GM12878 (cell line): ENCODE measurements around the gene OR13C8. TPM values are rescaled to one million over a fixed set of nuclear protein-coding genes. Genes with fewer than 3 reads are reported as not detected.

Source experiments
- ATAC-seq: fragments of 200-7000 bp; cut with Tn5 transposase; 3 replicates; pipeline ENCODE4 v1.9.1; 2020; ENCODE audit warnings: mild to moderate bottlenecking, moderate library complexity
- BruUV-seq: library from RNA; stranded (reverse); fragments of 400-500 nt; replicated peaks from 2 replicates; lab custom pipeline; 2021; lab: Mats Ljungman, UMichigan
- CTCF ChIA-PET: fragments of 300-600 bp; sonication (Branson Sonifier 250); formaldehyde crosslinking; extraction: SDS; loops from one replicate; lab custom pipeline; 2021; ENCODE audit warnings: inconsistent platforms; lab: Yijun Ruan, JAX
- POLR2A ChIA-PET: fragments of 350-600 bp; formaldehyde crosslinking; extraction: SDS; loops from one replicate; lab custom pipeline; 2021; ENCODE audit warnings: inconsistent platforms; lab: Charles Lee
- RAD21 ChIA-PET: fragments of 300-600 bp; sonication (Branson Sonifier 250); formaldehyde crosslinking; loops from one replicate; lab custom pipeline; 2023; ENCODE audit warnings: antibody characterized with exemption; ENCODE audit not compliant: unreplicated experiment; lab: Charles Lee
- SMC1A ChIA-PET: fragments of 300-600 bp; sonication (Branson Sonifier 250); formaldehyde crosslinking; loops from one replicate; lab custom pipeline; 2023; ENCODE audit not compliant: unreplicated experiment, uncharacterized antibody; lab: Charles Lee
- DNase-seq: peaks from one replicate; pipeline ENCODE4 v3.0.0-alpha.2; 2011; ENCODE audit warnings: low read depth, low spot score
- FAIRE-seq: peaks from 3 replicates; lab custom pipeline; 2011; peaks lifted over from hg19 to GRCh38; lab: Jason Lieb, UNC
- H2AFZ ChIP-seq: 2 replicates; pipeline ENCODE4 v1.6.0; 2011; ENCODE audit warnings: low read depth, low read length, control low read depth; ENCODE audit not compliant: control insufficient read depth
- H3K27ac ChIP-seq: 2 replicates; pipeline ENCODE4 v1.5.1; 2011; ENCODE audit warnings: control low read depth; ENCODE audit not compliant: control insufficient read depth, insufficient read depth
- H3K27me3 ChIP-seq, 2 experiments: replicated peaks in 1 of 2; 2 replicates each; pipeline versions ENCODE4 v1.6.0 to v1.6.1; 2011; ENCODE audit warnings: low read length in 1 of 2; ENCODE audit not compliant: control insufficient read depth in 2 of 2, insufficient read depth in 2 of 2
- H3K36me3 ChIP-seq, 2 experiments: 2 replicates each; pipeline ENCODE4 v1.5.1; 2011; ENCODE audit warnings: low read length in 1 of 2; ENCODE audit not compliant: control insufficient read depth in 2 of 2, insufficient read depth in 2 of 2
- H3K4me1 ChIP-seq: 2 replicates; pipeline ENCODE4 v1.6.1; 2011; ENCODE audit warnings: mild to moderate bottlenecking, low read length, moderate library complexity, mixed read lengths; ENCODE audit not compliant: control insufficient read depth, insufficient read depth
- H3K4me2 ChIP-seq: 2 replicates; pipeline ENCODE4 v1.6.0; 2011; ENCODE audit warnings: control low read depth; ENCODE audit not compliant: control insufficient read depth, insufficient read depth
- H3K4me3 ChIP-seq: fragments of 200-600 bp; sonication (generic); 2 replicates; pipeline ENCODE4 v1.5.1; 2016
- H3K79me2 ChIP-seq: 2 replicates; pipeline ENCODE4 v1.6.0; 2011; ENCODE audit warnings: low read length; ENCODE audit not compliant: control insufficient read depth, insufficient read depth
- H3K9ac ChIP-seq: 2 replicates; pipeline ENCODE4 v1.8.0; 2011; ENCODE audit warnings: low read length, control low read depth, mixed read lengths; ENCODE audit not compliant: control insufficient read depth, insufficient read depth
- H3K9me3 ChIP-seq: replicated peaks from 3 replicates; pipeline ENCODE4 v1.5.1; 2011; ENCODE audit warnings: mild to moderate bottlenecking, low read length; ENCODE audit not compliant: control insufficient read depth, insufficient read depth
- H4K20me1 ChIP-seq: 2 replicates; pipeline ENCODE4 v1.6.0; 2011; ENCODE audit not compliant: control insufficient read depth, insufficient read depth
- ASH2L ChIP-seq: fragments of 300-600, 200-600 bp; sonication (generic); IDR thresholded peaks from 2 replicates; pipeline ENCODE4 v1.6.1; 2017; ENCODE audit warnings: low read depth, mild to moderate bottlenecking, borderline replicate concordance
- BCLAF1 ChIP-seq: fragments of 450-650 bp; IDR thresholded peaks from 2 replicates; pipeline ENCODE4 v1.6.1; 2017; ENCODE audit warnings: antibody characterized with exemption, mild to moderate bottlenecking, moderate library complexity
- E4F1 ChIP-seq: fragments of 450-650 bp; IDR thresholded peaks from 2 replicates; pipeline ENCODE4 v1.6.1; 2018; ENCODE audit warnings: borderline replicate concordance, mild to moderate bottlenecking; ENCODE audit not compliant: partially characterized antibody
- EP300 ChIP-seq, 2 experiments: fragments of 150-350 bp in 1 of 2; IDR thresholded peaks; 2 replicates each; pipeline ENCODE4 v1.6.1; 2011 to 2012; ENCODE audit warnings: low read depth in 2 of 2, low read length in 2 of 2, borderline replicate concordance in 1 of 2, improper control_type of control experiment in 1 of 2, inconsistent platforms in 1 of 2; ENCODE audit not compliant: control insufficient read depth in 1 of 2
- HSF1 ChIP-seq: fragments of 150-350 bp; IDR thresholded peaks from 2 replicates; pipeline ENCODE4 v1.6.1; 2014; ENCODE audit warnings: mild to moderate bottlenecking, low read depth, low read length
- IKZF1 ChIP-seq: fragments of 450-650 bp; conservative IDR thresholded peaks from 2 replicates; pipeline ENCODE4 v1.6.1; 2017; ENCODE audit warnings: antibody characterized with exemption, mild to moderate bottlenecking
- PML ChIP-seq: IDR thresholded peaks from 2 replicates; pipeline ENCODE4 v1.6.1; 2012; ENCODE audit warnings: low read length, inconsistent platforms
- PRDM15 ChIP-seq: fragments of 450-650 bp; formaldehyde crosslinking; IDR thresholded peaks from 2 replicates; pipeline ENCODE4 v1.4.0; 2020; ENCODE audit warnings: mild to moderate bottlenecking, moderate library complexity
- RELA ChIP-seq: fragments of 450-650 bp; IDR thresholded peaks from 2 replicates; pipeline ENCODE4 v1.8.0; 2014; ENCODE audit warnings: borderline replicate concordance; ENCODE audit not compliant: partially characterized antibody
- SUZ12 ChIP-seq: fragments of 200-600 bp; sonication (generic); IDR thresholded peaks from one replicate; pipeline ENCODE4 v1.6.1; 2018; ENCODE audit warnings: antibody characterized with exemption, mild to moderate bottlenecking; ENCODE audit not compliant: unreplicated experiment
- TCF3 ChIP-seq: IDR thresholded peaks from 2 replicates; pipeline ENCODE4 v1.6.1; 2012; ENCODE audit warnings: low read depth, mild to moderate bottlenecking, low read length, borderline replicate concordance; ENCODE audit not compliant: insufficient read depth
- ZNF207 ChIP-seq: fragments of 450-650 bp; IDR thresholded peaks from 2 replicates; pipeline ENCODE4 v1.6.1; 2014; ENCODE audit warnings: antibody characterized with exemption, mild to moderate bottlenecking, borderline replicate concordance
- WGBS: methylation state at CpG from one replicate; pipeline ENCODE4 v1.1.6; 2016; ENCODE audit warnings: low lambda C conversion rate; ENCODE audit not compliant: insufficient replicate concordance, insufficient coverage; ENCODE audit errors: missing lambda C conversion rate; 5-methylcytosine and 5-hydroxymethylcytosine counted together
- in situ Hi-C: fragments of 300-500 bp; cut with MboI; formaldehyde crosslinking; loops from 9 replicates; pipeline ENCODE4 v1.14.3; 2018; ENCODE audit warnings: mixed read lengths
- intact Hi-C: fragments of 100-400 bp; cut with micrococcal nuclease; formaldehyde crosslinking; loops from one replicate; pipeline ENCODE4 v1.14.2; 2022; ENCODE audit not compliant: unreplicated experiment
- polyA plus RNA-seq, 11 experiments: library from polyadenylated mRNA; depleted of rRNA in 4 of 11; unstranded in 6 of 11; stranded (reverse) in 5 of 11; fragments of >200 nt; fragmentation: Nextera tagmentation in 4 of 11; fragmentation: Illumina TruSeq in 1 of 11; extraction: Ambion mirVana in 4 of 11; extraction: Trizol in 1 of 11; gene quantifications; 1 replicate in 1 of 11; 2 replicates in 10 of 11; pipeline versions ENCODE4 v1.2.1 to v1.2.3, GENCODE V29; 2011 to 2016; ENCODE audit warnings: inconsistent platforms in 2 of 11, missing spikeins in 2 of 11, low read depth in 1 of 11
- total RNA-seq, 4 experiments: library from RNA; depleted of rRNA in 3 of 4; stranded (reverse); fragments of >200 nt in 3 of 4; fragmentation: Illumina TruSeq in 1 of 4; extraction: Trizol in 1 of 4; gene quantifications; 2 replicates each; pipeline versions ENCODE4 v1.2.1 to v1.2.3, GENCODE V29; 2013 to 2021

Gene OR13C8
- total and polyA plus RNA-seq, 10 of the 15 experiments (the other 5 are each of a cell fraction or from before 2014, with no cell fraction given), result not detected

GRCh38 chr9:104604801-104605200, 35.8 kb downstream of the OR13C8 start:
- Histone ChIP-seq H3K27ac (no peak overlapping the region), H4K20me1 (no peaks in the 10 kb centered on the region), H3K79me2 (no peaks in the 10 kb centered on the region), H2AFZ (no peak overlapping the region), H3K4me3 (no peak overlapping the region), H3K9ac (no peak overlapping the region), H3K4me2 (no peak overlapping the region), H3K4me1 (no peaks in the 10 kb centered on the region), H3K36me3 (no peaks in the 10 kb centered on the region), H3K27me3 (no peaks in the 10 kb centered on the region), H3K9me3 (no peaks in the 10 kb centered on the region)
- 27% methylated on average over 3 of the region's 3 CpGs for whole genome bisulfite sequencing
- intact Hi-C loops (loop anchor here (5.0 kb wide), 2 partner anchors 78 to 142 kb away; partner anchors contain the start of gene NIPSNAP3A), in situ Hi-C loops (no loop called here)
- ATAC-seq, result peak; percentile 79
- ChIA-PET SMC1A (interaction anchor here (1.0 kb wide), 1 partner anchor 10 kb away, joined by 3 read pairs; no protein-coding TSS in a partner anchor), POLR2A (no interaction called here), RAD21 (no interaction called here), CTCF (no interaction called here)
- no peak for FAIRE-seq
- BruUV-seq, result no TSS peak
- DNase-seq, result no peak
- TF ChIP-seq BCLAF1, result no peak
- no peak for TF ChIP-seq HSF1
- no peak for TF ChIP-seq E4F1
- peak; percentile 39; the same call in 1 of the 2 replicates for TF ChIP-seq IKZF1
- TF ChIP-seq SUZ12, result no peak
- no peak for TF ChIP-seq ZNF207
- TF ChIP-seq RELA, result no peak
- no peak for TF ChIP-seq PML
- TF ChIP-seq ASH2L, result no peak
- peak; percentile 34 to 58; a peak in 3 of 4 replicates for TF ChIP-seq EP300 (IDR thresholded peaks at IDR 0.05; ENCODE audit: borderline replicate concordance in 1 of 2, control insufficient read depth in 1 of 2, low read depth in 2 of 2, low read length in 2 of 2)
- no peak for TF ChIP-seq PRDM15 (CRISPR knock-in tag)
- no peak for TF ChIP-seq TCF3
